ENCODE measurements around the gene FLVCR1.
"Not testable (repeated sequence)": the region's sequence is repeated elsewhere in the genome, so short reads cannot be mapped to it uniquely, and the experiment has no call there.

FLVCR1 gene

GRCh38 chr1:212860713-212861581, 2.9 kb downstream of the FLVCR1 start:
- DNase-seq = no peak

GRCh38 chr1:212862111-212862690, 4.1 kb downstream of the FLVCR1 start:
- no peak for DNase-seq

GRCh38 chr1:212863345-212863744, 5.3 kb downstream of the FLVCR1 start:
- DNase-seq = not testable (repeated sequence)

GRCh38 chr1:212864201-212864600, 6.1 kb downstream of the FLVCR1 start:
- DNase-seq = no peak

- DNase-seq = no peak
These were observed 9.1 kb downstream of the FLVCR1 start for GRCh38 chr1:212867192-212867591.

- no peak for DNase-seq
These were observed 13.9 kb downstream of the FLVCR1 start for GRCh38 chr1:212871976-212872375.

GRCh38 chr1:212873518-212873917, 15.4 kb downstream of the FLVCR1 start:
- DNase-seq = no peak

- DNase-seq = no peak
These were observed 20.3 kb downstream of the FLVCR1 start for GRCh38 chr1:212878418-212878817.

GRCh38 chr1:212879947-212880690, 22.0 kb downstream of the FLVCR1 start:
- DNase-seq = no peak

- no peak for DNase-seq
These were observed 26.5 kb downstream of the FLVCR1 start for GRCh38 chr1:212884592-212884991.

GRCh38 chr1:212892108-212892507, 34.0 kb downstream of the FLVCR1 start:
- DNase-seq = no peak

- no peak for DNase-seq
These were observed 41.8 kb downstream of the FLVCR1 start for GRCh38 chr1:212899845-212900244.

- DNase-seq = no peak
These were observed 43.2 kb downstream of the FLVCR1 start for GRCh38 chr1:212901290-212901689.

GRCh38 chr1:212902054-212902453, 44.0 kb downstream of the FLVCR1 start:
- no peak for DNase-seq

GRCh38 chr1:212903664-212904063, 45.6 kb downstream of the FLVCR1 start:
- DNase-seq = no peak

- not testable (repeated sequence) for DNase-seq
These were observed 50.0 kb downstream of the FLVCR1 start for GRCh38 chr1:212908071-212908470.

- no peak for DNase-seq
These were observed 50.9 kb downstream of the FLVCR1 start for GRCh38 chr1:212908971-212909370.

- no peak for DNase-seq
These were observed 51.6 kb downstream of the FLVCR1 start for GRCh38 chr1:212909652-212910063.

- DNase-seq = not testable (repeated sequence)
These were observed 52.1 kb downstream of the FLVCR1 start for GRCh38 chr1:212910213-212910612.

GRCh38 chr1:212913638-212914037, 55.6 kb downstream of the FLVCR1 start:
- not testable (repeated sequence) for DNase-seq

- not testable (repeated sequence) for DNase-seq
These were observed 56.0 kb downstream of the FLVCR1 start for GRCh38 chr1:212914110-212914509.

- DNase-seq = no peak
These were observed 56.7 kb downstream of the FLVCR1 start for GRCh38 chr1:212914789-212915188.

- no peak for DNase-seq
These were observed 57.4 kb downstream of the FLVCR1 start for GRCh38 chr1:212915245-212916091.
